HTERT RPE-1 (cell line): ENCODE data around the gene SYS1.

Source experiments
- in situ Hi-C: fragments of 300-500 bp; cut with MboI; formaldehyde crosslinking; loops from 4 replicates; pipeline ENCODE4 v1.14.3; 2020; ENCODE audit warnings: low sequenced_read_pairs

SYS1 gene

GRCh38 chr20:45355209-45356084 lies 7.5 kb upstream of the SYS1 start:
- in situ Hi-C loops = no loop called here

- in situ Hi-C loops = no loop called here
These were observed 4.5 kb upstream of the SYS1 start for GRCh38 chr20:45358282-45359068.

- in situ Hi-C loops = no loop called here
These were observed 3.9 kb upstream of the SYS1 start for GRCh38 chr20:45359069-45359405.

- in situ Hi-C loops = no loop called here
These were observed 3.4 kb upstream of the SYS1 start for GRCh38 chr20:45359406-45360148.

GRCh38 chr20:45361793-45362192 lies 1.2 kb upstream of the SYS1 start:
- in situ Hi-C loops = no loop called here

- in situ Hi-C loops = no loop called here
These were observed 896 bp downstream of the SYS1 start for GRCh38 chr20:45363611-45364492.

- in situ Hi-C loops = no loop called here
These were observed 2.6 kb downstream of the SYS1 start for GRCh38 chr20:45365444-45365970.

GRCh38 chr20:45366192-45366591 lies 3.2 kb downstream of the SYS1 start:
- in situ Hi-C loops = no loop called here

- in situ Hi-C loops = no loop called here
These were observed 3.7 kb downstream of the SYS1 start for GRCh38 chr20:45366631-45367030.

GRCh38 chr20:45367126-45367525 lies 4.2 kb downstream of the SYS1 start:
- in situ Hi-C loops = no loop called here

GRCh38 chr20:45368221-45368980 lies 5.4 kb downstream of the SYS1 start:
- in situ Hi-C loops = no loop called here

GRCh38 chr20:45370571-45371160 lies 7.7 kb downstream of the SYS1 start:
- in situ Hi-C loops = no loop called here

- in situ Hi-C loops = no loop called here
These were observed 9.3 kb downstream of the SYS1 start for GRCh38 chr20:45372241-45372640.

- in situ Hi-C loops = no loop called here
These were observed 9.8 kb downstream of the SYS1 start for GRCh38 chr20:45372646-45373352.

GRCh38 chr20:45373353-45374100 lies 10.6 kb downstream of the SYS1 start:
- in situ Hi-C loops = no loop called here

- in situ Hi-C loops = no loop called here
These were observed 11.1 kb downstream of the SYS1 start for GRCh38 chr20:45374101-45374467.

GRCh38 chr20:45374966-45375365 lies 12.0 kb downstream of the SYS1 start:
- in situ Hi-C loops = no loop called here

- in situ Hi-C loops = no loop called here
These were observed 14.3 kb downstream of the SYS1 start for GRCh38 chr20:45377269-45377668.
